Tibial artery (tissue), 4 donors: ENCODE results near the gene SEC61A2.
"Not testable (repeated sequence)": the region's sequence is repeated elsewhere in the genome, so short reads cannot be mapped to it uniquely, and the experiment has no call there.

Source experiments
- DNase-seq, 2 donors: peaks; one replicate each; pipeline ENCODE4 v3.0.0-alpha.2; 2019
- H3K27ac ChIP-seq, 2 donors: fragments of 200-600 bp; sonication (generic) in 1 of 2; 1 replicate in 1 of 2; 2 replicates in 1 of 2; pipeline ENCODE4 v1.5.1; 2018 to 2019; ENCODE audit warnings: mild to moderate bottlenecking in 1 of 2
- H3K27me3 ChIP-seq, 2 donors: fragments of 200-600 bp; sonication (generic) in 1 of 2; one replicate each; pipeline versions ENCODE4 v1.5.1 to v1.6.0; 2016 to 2019
- H3K36me3 ChIP-seq, 3 donors: fragments of 200-600 bp; sonication (generic) in 2 of 3; one replicate each; pipeline ENCODE4 v1.5.1; 2016 to 2019; ENCODE audit warnings: mild to moderate bottlenecking in 2 of 3
- H3K4me1 ChIP-seq, 4 donors: fragments of 200-600 bp; sonication (generic) in 2 of 4; 1 replicate in 3 of 4; 2 replicates in 1 of 4; pipeline ENCODE4 v1.5.1; 2016 to 2019
- H3K4me3 ChIP-seq, 2 donors: fragments of 200-600 bp; sonication (generic) in 1 of 2; 1 replicate in 1 of 2; 2 replicates in 1 of 2; pipeline ENCODE4 v1.5.1; 2018 to 2019; ENCODE audit warnings: mild to moderate bottlenecking in 2 of 2
- H3K9me3 ChIP-seq, 3 donors: fragments of 200-600 bp; sonication (generic) in 1 of 3; one replicate each; pipeline ENCODE4 v1.5.1; 2016 to 2019
- CTCF ChIP-seq, 2 experiments: fragments of 200-600 bp in 1 of 2; fragments of 450-650 bp in 1 of 2; IDR thresholded peaks; one replicate each; pipeline ENCODE4 v1.5.1; 2017 to 2019; ENCODE audit warnings: antibody characterized with exemption in 2 of 2, mild to moderate bottlenecking in 1 of 2, moderate library complexity in 1 of 2
- intact Hi-C: fragments of 100-400 bp; cut with DNase I; formaldehyde crosslinking; loops from one replicate; pipeline ENCODE4 v1.15.0; 2023; ENCODE audit warnings: low total_unique reads

SEC61A2 gene

GRCh38 chr10:12129222-12130111, at the start of gene SEC61A2:
Gene SEC61A2 (plus strand): TSS chr10:12129677. CDS start chr10:12129788, 111 bp downstream.
- Histone ChIP-seq H3K36me3 (peaks cover 0 to 4% (median 4%) of the 10 kb centered on the region in 3 donors), H3K4me1 (peaks cover 0 to 10% (median 8%) of the 10 kb centered on the region in 4 donors), H3K4me3 (peak within 1 kb of the TSS; percentile 90 to 95), H3K27ac (peak within 1 kb of the TSS; percentile 91 to 95), H3K27me3 (no peaks in the 10 kb centered on the region), H3K9me3 (no peaks in the 10 kb centered on the region)
- no peak for TF ChIP-seq CTCF (IDR thresholded peaks at IDR 0.05)
- peak; percentile 88 to 97 for DNase-seq
- intact Hi-C loops: no loop called here

- no peak for TF ChIP-seq CTCF (IDR thresholded peaks at IDR 0.05)
- H3K27me3 ChIP-seq: no peaks in the 10 kb centered on the region
- DNase-seq: no peak
- no peaks in the 10 kb centered on the region for H3K4me1 ChIP-seq
- H3K9me3 ChIP-seq: no peaks in the 10 kb centered on the region
- no peak overlapping the region for H3K27ac ChIP-seq
- peaks cover 34 to 52% (median 35%) of the 10 kb centered on the region in 3 donors for H3K36me3 ChIP-seq
- no peak overlapping the region for H3K4me3 ChIP-seq
- intact Hi-C loops: no loop called here
Measured at GRCh38 chr10:12081470-12081869, 48.0 kb upstream of the SEC61A2 start.

GRCh38 chr10:12081879-12082557, 47.5 kb upstream of the SEC61A2 start:
- TF ChIP-seq CTCF (IDR thresholded peaks at IDR 0.05): no peak
- intact Hi-C loops: no loop called here

GRCh38 chr10:12088919-12089318, 40.6 kb upstream of the SEC61A2 start:
- TF ChIP-seq CTCF (IDR thresholded peaks at IDR 0.05): no peak
- intact Hi-C loops: no loop called here
- no peak overlapping the region for H3K4me3 ChIP-seq
- H3K36me3 ChIP-seq: peaks cover 66 to 89% (median 73%) of the 10 kb centered on the region in 3 donors
- DNase-seq: no peak
- H3K27me3 ChIP-seq: no peaks in the 10 kb centered on the region
- no peaks in the 10 kb centered on the region for H3K9me3 ChIP-seq
- no peak overlapping the region for H3K27ac ChIP-seq
- no peaks in the 10 kb centered on the region for H3K4me1 ChIP-seq

More at GRCh38 chr10:12081879-12082557, 47.5 kb upstream of the SEC61A2 start:
- Histone ChIP-seq H3K27me3 (no peaks in the 10 kb centered on the region), H3K4me1 (no peaks in the 10 kb centered on the region), H3K9me3 (no peaks in the 10 kb centered on the region), H3K4me3 (no peak overlapping the region), H3K36me3 (peaks cover 39 to 58% (median 41%) of the 10 kb centered on the region in 3 donors), H3K27ac (no peak overlapping the region)
- DNase-seq: no peak

GRCh38 chr10:12091421-12091820, 38.1 kb upstream of the SEC61A2 start:
- Histone ChIP-seq H3K36me3 (peaks cover 61 to 88% (median 66%) of the 10 kb centered on the region in 3 donors), H3K4me1 (no peaks in the 10 kb centered on the region), H3K9me3 (no peaks in the 10 kb centered on the region), H3K27ac (no peak overlapping the region), H3K4me3 (no peak overlapping the region), H3K27me3 (no peaks in the 10 kb centered on the region)
- intact Hi-C loops: no loop called here
- no peak for TF ChIP-seq CTCF (IDR thresholded peaks at IDR 0.05)
- no peak for DNase-seq

GRCh38 chr10:12097361-12097760, 32.1 kb upstream of the SEC61A2 start:
- H3K4me1 ChIP-seq, DNase-seq, H3K27me3 ChIP-seq, H3K27ac ChIP-seq, H3K9me3 ChIP-seq, intact Hi-C loops, H3K4me3 ChIP-seq: not testable (repeated sequence)
- peaks cover 60 to 88% (median 69%) of the 10 kb centered on the region in 3 donors for H3K36me3 ChIP-seq
